ENCODE data around the gene GDPD5.
A peak's percentile ranks its signal among the peaks of the same experiment; 100 is the strongest.

GDPD5 gene

GRCh38 chr11:75534259-75535069, 8.7 kb upstream of the GDPD5 start:
- no peak for DNase-seq

GRCh38 chr11:75533896-75534258, 8.1 kb upstream of the GDPD5 start:
- no peak for DNase-seq

- DNase-seq: peak; percentile 76
Observed at GRCh38 chr11:75532200-75533048, 6.7 kb upstream of the GDPD5 start.

- no peak for DNase-seq
Observed at GRCh38 chr11:75531325-75531724, 5.6 kb upstream of the GDPD5 start.

GRCh38 chr11:75530577-75530976, 4.8 kb upstream of the GDPD5 start:
- DNase-seq: no peak

- DNase-seq: no peak
Observed at GRCh38 chr11:75527938-75528735, 2.4 kb upstream of the GDPD5 start.

GRCh38 chr11:75527130-75527529, 1.4 kb upstream of the GDPD5 start:
- DNase-seq: no peak

- DNase-seq: no peak
Observed at GRCh38 chr11:75526192-75526541, 426 bp upstream of the GDPD5 start.

GRCh38 chr11:75524665-75525432, 892 bp downstream of the GDPD5 start:
- no peak for DNase-seq

- no peak for DNase-seq
Observed at GRCh38 chr11:75523811-75524664, 1.7 kb downstream of the GDPD5 start.

GRCh38 chr11:75523189-75523588, 2.6 kb downstream of the GDPD5 start:
- DNase-seq: no peak

GRCh38 chr11:75522286-75523044, 3.3 kb downstream of the GDPD5 start:
- no peak for DNase-seq

GRCh38 chr11:75520688-75521087, 5.1 kb downstream of the GDPD5 start:
- DNase-seq: no peak

GRCh38 chr11:75518771-75519653, 6.7 kb downstream of the GDPD5 start:
- DNase-seq: no peak

- DNase-seq: no peak
Observed at GRCh38 chr11:75518204-75518549, 7.6 kb downstream of the GDPD5 start.

GRCh38 chr11:75516886-75517285, 8.9 kb downstream of the GDPD5 start:
- no peak for DNase-seq

- DNase-seq: no peak
Observed at GRCh38 chr11:75516140-75516539, 9.6 kb downstream of the GDPD5 start.

GRCh38 chr11:75514596-75514995, 11.1 kb downstream of the GDPD5 start:
- no peak for DNase-seq

GRCh38 chr11:75513250-75513649, 12.5 kb downstream of the GDPD5 start:
- DNase-seq: no peak

GRCh38 chr11:75510723-75511019, 15.1 kb downstream of the GDPD5 start:
- DNase-seq: no peak

Measured in midbrain (tissue), 1 donor.